HEK293 (cell line): ENCODE data around the gene SLC16A10.

Experiments used
- PBX3 ChIP-seq: sonication (generic); formaldehyde crosslinking; IDR thresholded peaks from 2 replicates; pipeline ENCODE4 v1.8.1; 2022; ENCODE audit warnings: mild to moderate bottlenecking, moderate library complexity, missing genetic modification reagents
- TRIM28 ChIP-seq: IDR thresholded peaks from 2 replicates; pipeline ENCODE4 v1.6.1; 2011; ENCODE audit warnings: low read length, control low read depth, borderline replicate concordance
- ZFP3 ChIP-seq: fragments of 450-650 bp; formaldehyde crosslinking; IDR thresholded peaks from 2 replicates; pipeline ENCODE4 v1.5.1; 2016; ENCODE audit warnings: low read depth, missing biosample characterization, missing genetic modification characterization
- ZNF10 ChIP-seq: fragments of 450-650 bp; formaldehyde crosslinking; IDR thresholded peaks from 2 replicates; pipeline ENCODE4 v1.5.1; 2017; ENCODE audit warnings: missing biosample characterization, missing genetic modification characterization
- ZNF704 ChIP-seq: fragments of 450-650 bp; formaldehyde crosslinking; IDR thresholded peaks from 2 replicates; pipeline ENCODE4 v1.5.1; 2016; ENCODE audit warnings: missing biosample characterization, missing genetic modification characterization
- TF ChIP-seq, protein P1 (sequence below): fragments of 450-650 bp; formaldehyde crosslinking; IDR thresholded peaks from 2 replicates; pipeline ENCODE4 v1.5.1; 2016; ENCODE audit warnings: missing biosample characterization, missing genetic modification characterization

DNA sequence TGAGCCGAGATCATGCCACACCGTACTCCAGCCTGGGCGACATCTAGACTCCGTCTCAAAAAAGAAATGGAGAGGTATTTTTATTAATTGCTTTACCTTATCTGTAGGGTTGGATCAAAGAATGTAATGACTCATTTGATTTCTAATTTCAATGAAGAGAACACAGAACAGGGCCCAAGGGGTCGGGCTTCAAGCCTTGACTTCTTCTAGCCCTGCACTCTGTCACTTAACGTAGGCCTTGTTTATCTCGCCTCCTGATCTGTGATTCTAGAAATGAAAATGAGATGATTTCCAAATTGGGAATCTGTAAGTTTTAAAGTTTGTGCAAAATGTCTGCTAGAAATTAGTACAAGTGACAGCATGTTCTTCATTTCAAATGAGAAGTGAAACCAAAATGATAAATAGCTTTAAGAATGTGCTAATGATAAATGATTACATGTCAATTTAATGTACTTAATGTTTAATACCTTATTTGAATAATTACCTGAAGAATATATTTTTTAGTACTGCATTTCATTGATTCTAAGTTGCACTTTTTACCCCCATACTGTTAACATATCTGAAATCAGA lies 180.5 kb downstream of the SLC16A10 start:
- TF ChIP-seq, protein P1, sequence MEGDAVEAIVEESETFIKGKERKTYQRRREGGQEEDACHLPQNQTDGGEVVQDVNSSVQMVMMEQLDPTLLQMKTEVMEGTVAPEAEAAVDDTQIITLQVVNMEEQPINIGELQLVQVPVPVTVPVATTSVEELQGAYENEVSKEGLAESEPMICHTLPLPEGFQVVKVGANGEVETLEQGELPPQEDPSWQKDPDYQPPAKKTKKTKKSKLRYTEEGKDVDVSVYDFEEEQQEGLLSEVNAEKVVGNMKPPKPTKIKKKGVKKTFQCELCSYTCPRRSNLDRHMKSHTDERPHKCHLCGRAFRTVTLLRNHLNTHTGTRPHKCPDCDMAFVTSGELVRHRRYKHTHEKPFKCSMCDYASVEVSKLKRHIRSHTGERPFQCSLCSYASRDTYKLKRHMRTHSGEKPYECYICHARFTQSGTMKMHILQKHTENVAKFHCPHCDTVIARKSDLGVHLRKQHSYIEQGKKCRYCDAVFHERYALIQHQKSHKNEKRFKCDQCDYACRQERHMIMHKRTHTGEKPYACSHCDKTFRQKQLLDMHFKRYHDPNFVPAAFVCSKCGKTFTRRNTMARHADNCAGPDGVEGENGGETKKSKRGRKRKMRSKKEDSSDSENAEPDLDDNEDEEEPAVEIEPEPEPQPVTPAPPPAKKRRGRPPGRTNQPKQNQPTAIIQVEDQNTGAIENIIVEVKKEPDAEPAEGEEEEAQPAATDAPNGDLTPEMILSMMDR (tag by site-specific recombination): no peak
- TF ChIP-seq ZNF704 (tag by site-specific recombination) (no peak), ZNF10 (tag by site-specific recombination) (no peak), PBX3 (no peak), ZFP3 (tag by site-specific recombination) (no peak), TRIM28 (no peak)
